Measurements from ENCODE around the gene RAB8A.

Gene RAB8A

GRCh38 chr19:16154557-16154956 is 42.9 kb downstream of the RAB8A start:
- Histone ChIP-seq H3K27ac (ENCODE audit: low read depth, low read length) (no peak overlapping the region), H3K27me3 (ENCODE audit: control insufficient read depth in 1 of 2, insufficient read depth in 2 of 2, low read length in 2 of 2) (no peaks in the 10 kb centered on the region), H3K4me1 (ENCODE audit: control insufficient read depth in 1 of 2, insufficient read depth in 2 of 2, low read length in 2 of 2) (no peaks in the 10 kb centered on the region), H3K4me3 (ENCODE audit: low read depth in 1 of 2, low read length in 2 of 2) (no peak overlapping the region), H3K9ac (ENCODE audit: low read depth in 1 of 2, low read length in 2 of 2) (no peak overlapping the region), H3K9me3 (ENCODE audit: control insufficient read depth in 1 of 2, low read length in 2 of 2) (no peaks in the 10 kb centered on the region), H3K36me3 (ENCODE audit: control insufficient read depth in 1 of 2, insufficient read depth in 2 of 2, low read length in 2 of 2) (peaks cover 30 to 35% of the 10 kb centered on the region in 2 donors)

DNA sequence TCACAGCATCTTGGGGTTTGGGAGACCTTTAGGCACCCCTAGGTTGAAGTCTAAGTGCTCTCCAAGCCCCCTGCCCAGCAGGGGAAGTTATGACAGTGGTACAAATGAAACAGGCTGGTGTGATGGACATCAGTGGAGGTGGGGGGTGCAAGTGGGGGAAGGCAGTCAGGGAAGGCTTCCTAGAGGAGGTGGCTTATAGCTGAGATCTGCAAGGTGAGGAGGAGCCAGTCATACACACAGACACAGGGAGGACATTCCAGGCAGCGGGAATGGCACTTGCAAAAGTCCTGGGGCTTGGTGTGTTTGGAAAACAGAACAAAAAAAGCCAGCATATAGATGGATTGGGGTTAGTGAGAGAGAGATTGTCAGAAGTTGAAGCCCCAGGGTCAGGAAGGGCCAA is 43.4 kb downstream of the RAB8A start:
- no peaks in the 10 kb centered on the region for H3K4me1 ChIP-seq (ENCODE audit: control insufficient read depth in 1 of 2, insufficient read depth in 2 of 2, low read length in 2 of 2)
- no peak overlapping the region for H3K4me3 ChIP-seq (ENCODE audit: low read depth in 1 of 2, low read length in 2 of 2)
- no peaks in the 10 kb centered on the region for H3K9me3 ChIP-seq (ENCODE audit: control insufficient read depth in 1 of 2, low read length in 2 of 2)
- H3K36me3 ChIP-seq (ENCODE audit: control insufficient read depth in 1 of 2, insufficient read depth in 2 of 2, low read length in 2 of 2) = peaks cover 30 to 35% of the 10 kb centered on the region in 2 donors
- H3K27ac ChIP-seq (ENCODE audit: low read depth, low read length) = no peak overlapping the region
- no peaks in the 10 kb centered on the region for H3K27me3 ChIP-seq (ENCODE audit: control insufficient read depth in 1 of 2, insufficient read depth in 2 of 2, low read length in 2 of 2)
- H3K9ac ChIP-seq (ENCODE audit: low read depth in 1 of 2, low read length in 2 of 2) = no peak overlapping the region

- Histone ChIP-seq H3K9me3 (ENCODE audit: control insufficient read depth in 1 of 2, low read length in 2 of 2) (no peaks in the 10 kb centered on the region), H3K27ac (ENCODE audit: low read depth, low read length) (no peak overlapping the region), H3K9ac (ENCODE audit: low read depth in 1 of 2, low read length in 2 of 2) (no peak overlapping the region), H3K4me1 (ENCODE audit: control insufficient read depth in 1 of 2, insufficient read depth in 2 of 2, low read length in 2 of 2) (peaks cover 4% of the 10 kb centered on the region in 2 donors), H3K27me3 (ENCODE audit: control insufficient read depth in 1 of 2, insufficient read depth in 2 of 2, low read length in 2 of 2) (no peaks in the 10 kb centered on the region), H3K36me3 (ENCODE audit: control insufficient read depth in 1 of 2, insufficient read depth in 2 of 2, low read length in 2 of 2) (peaks cover 30 to 35% of the 10 kb centered on the region in 2 donors), H3K4me3 (ENCODE audit: low read depth in 1 of 2, low read length in 2 of 2) (no peak overlapping the region)
Observed at GRCh38 chr19:16156904-16157303, 45.2 kb downstream of the RAB8A start.

DNA sequence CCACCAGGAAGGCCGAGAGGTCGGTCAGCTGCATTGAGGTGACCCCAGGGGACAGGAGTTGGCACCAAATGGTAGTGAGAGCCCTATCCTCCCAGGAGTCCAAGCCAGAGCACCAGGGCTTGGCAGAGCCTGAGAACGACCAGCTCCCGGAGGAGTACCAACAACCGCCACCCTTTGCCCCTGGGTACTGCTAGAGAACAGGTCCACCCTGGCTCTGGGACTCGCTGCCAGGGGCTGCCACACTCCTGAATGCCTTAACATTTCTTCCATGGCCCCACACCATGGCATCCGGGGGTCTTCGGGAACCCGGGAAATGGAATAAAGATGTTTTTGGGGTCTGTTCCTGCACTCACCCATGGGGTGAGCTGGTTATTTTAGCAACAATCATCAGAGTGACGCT is 45.9 kb downstream of the RAB8A start:
- Histone ChIP-seq H3K9ac (ENCODE audit: low read depth in 1 of 2, low read length in 2 of 2) (no peak overlapping the region), H3K4me1 (ENCODE audit: control insufficient read depth in 1 of 2, insufficient read depth in 2 of 2, low read length in 2 of 2) (peaks cover 4% of the 10 kb centered on the region in 2 donors), H3K27ac (ENCODE audit: low read depth, low read length) (no peak overlapping the region), H3K9me3 (ENCODE audit: control insufficient read depth in 1 of 2, low read length in 2 of 2) (no peaks in the 10 kb centered on the region), H3K27me3 (ENCODE audit: control insufficient read depth in 1 of 2, insufficient read depth in 2 of 2, low read length in 2 of 2) (no peaks in the 10 kb centered on the region), H3K36me3 (ENCODE audit: control insufficient read depth in 1 of 2, insufficient read depth in 2 of 2, low read length in 2 of 2) (peaks cover 27 to 32% of the 10 kb centered on the region in 2 donors), H3K4me3 (ENCODE audit: low read depth in 1 of 2, low read length in 2 of 2) (no peak overlapping the region)

GRCh38 chr19:16159655-16160054 is 48.0 kb downstream of the RAB8A start:
- Histone ChIP-seq H3K27ac (ENCODE audit: low read depth, low read length) (no peak overlapping the region), H3K4me3 (ENCODE audit: low read depth in 1 of 2, low read length in 2 of 2) (no peak overlapping the region), H3K9ac (ENCODE audit: low read depth in 1 of 2, low read length in 2 of 2) (no peak overlapping the region), H3K36me3 (ENCODE audit: control insufficient read depth in 1 of 2, insufficient read depth in 2 of 2, low read length in 2 of 2) (peaks cover 12 to 16% of the 10 kb centered on the region in 2 donors), H3K27me3 (ENCODE audit: control insufficient read depth in 1 of 2, insufficient read depth in 2 of 2, low read length in 2 of 2) (no peaks in the 10 kb centered on the region), H3K9me3 (ENCODE audit: control insufficient read depth in 1 of 2, low read length in 2 of 2) (no peaks in the 10 kb centered on the region), H3K4me1 (ENCODE audit: control insufficient read depth in 1 of 2, insufficient read depth in 2 of 2, low read length in 2 of 2) (peaks cover 9 to 11% of the 10 kb centered on the region in 2 donors)

DNA sequence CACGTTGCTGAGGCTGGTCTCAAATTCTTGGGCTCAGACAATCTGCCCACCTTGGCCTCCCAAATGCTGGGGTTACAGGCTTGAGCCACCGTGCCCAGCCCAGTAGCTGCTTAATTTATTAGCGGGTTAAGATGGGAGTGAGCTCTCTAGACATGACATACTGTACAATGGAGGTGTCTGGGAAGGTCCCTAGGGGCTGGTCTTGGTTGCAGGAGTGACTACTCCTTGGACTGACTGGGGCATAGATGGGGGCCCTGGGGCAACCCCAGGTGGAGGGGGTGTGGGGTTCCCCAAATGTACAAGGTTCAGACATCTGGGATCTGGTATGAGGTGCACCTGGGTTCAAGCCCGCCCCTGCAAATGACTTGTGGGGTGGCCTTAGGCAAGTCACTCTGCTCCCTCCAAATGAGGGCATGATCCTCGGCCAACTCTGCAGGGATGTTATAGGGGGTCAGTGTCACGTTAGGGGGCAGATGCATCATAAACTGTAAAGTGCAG is 48.8 kb downstream of the RAB8A start:
- Histone ChIP-seq H3K36me3 (ENCODE audit: control insufficient read depth in 1 of 2, insufficient read depth in 2 of 2, low read length in 2 of 2) (peaks cover 6 to 7% of the 10 kb centered on the region in 2 donors), H3K4me1 (ENCODE audit: control insufficient read depth in 1 of 2, insufficient read depth in 2 of 2, low read length in 2 of 2) (peaks cover 9 to 12% of the 10 kb centered on the region in 2 donors), H3K4me3 (ENCODE audit: low read depth in 1 of 2, low read length in 2 of 2) (no peak overlapping the region), H3K27me3 (ENCODE audit: control insufficient read depth in 1 of 2, insufficient read depth in 2 of 2, low read length in 2 of 2) (no peaks in the 10 kb centered on the region), H3K9me3 (ENCODE audit: control insufficient read depth in 1 of 2, low read length in 2 of 2) (no peaks in the 10 kb centered on the region), H3K9ac (ENCODE audit: low read depth in 1 of 2, low read length in 2 of 2) (no peak overlapping the region), H3K27ac (ENCODE audit: low read depth, low read length) (no peak overlapping the region)

DNA sequence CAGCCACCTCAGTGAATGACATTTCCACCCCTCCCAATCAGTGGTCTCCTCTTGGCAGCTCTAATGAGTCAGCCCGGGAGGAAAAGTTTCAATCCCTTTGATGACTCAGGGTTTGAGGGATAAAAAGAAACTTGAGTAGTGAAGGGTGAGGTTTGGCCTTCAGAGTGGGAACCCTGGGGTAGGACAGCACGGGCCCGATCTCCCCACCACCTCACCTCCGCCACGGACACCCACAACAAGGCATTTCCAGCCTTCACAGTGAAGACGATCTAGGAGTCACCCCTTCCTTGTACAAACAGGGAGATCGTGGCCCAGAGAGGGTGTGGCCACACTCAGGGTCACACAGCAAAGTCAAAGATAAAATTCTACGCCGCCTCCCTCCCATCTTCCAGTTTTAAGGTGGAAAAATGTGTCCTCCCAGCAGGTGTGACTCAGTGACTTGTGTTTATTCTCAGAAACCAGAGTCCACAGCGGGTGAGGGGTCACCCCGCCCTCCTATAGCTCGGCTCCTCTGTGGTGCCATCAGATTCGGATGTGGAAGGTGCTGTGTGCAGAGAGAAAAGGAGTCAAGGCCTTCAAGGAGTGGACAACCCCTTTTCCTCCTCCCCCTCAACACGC is 49.4 kb downstream of the RAB8A start:
- peaks cover 6 to 7% of the 10 kb centered on the region in 2 donors for H3K36me3 ChIP-seq (ENCODE audit: control insufficient read depth in 1 of 2, insufficient read depth in 2 of 2, low read length in 2 of 2)
- no peaks in the 10 kb centered on the region for H3K27me3 ChIP-seq (ENCODE audit: control insufficient read depth in 1 of 2, insufficient read depth in 2 of 2, low read length in 2 of 2)
- H3K4me1 ChIP-seq (ENCODE audit: control insufficient read depth in 1 of 2, insufficient read depth in 2 of 2, low read length in 2 of 2) = peaks cover 9 to 12% of the 10 kb centered on the region in 2 donors
- no peaks in the 10 kb centered on the region for H3K9me3 ChIP-seq (ENCODE audit: control insufficient read depth in 1 of 2, low read length in 2 of 2)
- no peak overlapping the region for H3K4me3 ChIP-seq (ENCODE audit: low read depth in 1 of 2, low read length in 2 of 2)
- no peak overlapping the region for H3K27ac ChIP-seq (ENCODE audit: low read depth, low read length)
- H3K9ac ChIP-seq (ENCODE audit: low read depth in 1 of 2, low read length in 2 of 2) = no peak overlapping the region

DNA sequence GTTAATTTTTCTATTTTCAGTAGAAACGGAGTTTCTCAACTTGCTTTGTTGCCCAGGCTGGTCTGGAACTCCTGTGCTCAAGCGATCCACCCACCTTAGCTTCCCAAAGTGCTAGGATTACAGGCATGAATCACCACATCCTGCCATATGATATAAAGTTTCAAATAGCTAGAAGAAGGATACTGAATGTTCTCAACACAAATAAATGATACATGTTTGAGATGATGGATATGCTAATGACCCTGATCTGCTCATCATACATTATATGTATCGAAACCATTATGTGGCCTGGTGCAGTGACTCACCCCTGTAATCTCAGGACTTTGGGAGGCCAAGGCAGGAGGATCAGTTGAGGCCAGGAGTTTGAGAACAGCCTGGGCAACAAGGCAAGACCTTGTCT is 50.2 kb downstream of the RAB8A start:
- H3K4me3 ChIP-seq (ENCODE audit: low read depth in 1 of 2, low read length in 2 of 2) = no peak overlapping the region
- H3K9me3 ChIP-seq (ENCODE audit: control insufficient read depth in 1 of 2, low read length in 2 of 2) = no peaks in the 10 kb centered on the region
- no peak overlapping the region for H3K27ac ChIP-seq (ENCODE audit: low read depth, low read length)
- H3K4me1 ChIP-seq (ENCODE audit: control insufficient read depth in 1 of 2, insufficient read depth in 2 of 2, low read length in 2 of 2) = peaks cover 9 to 12% of the 10 kb centered on the region in 2 donors
- H3K27me3 ChIP-seq (ENCODE audit: control insufficient read depth in 1 of 2, insufficient read depth in 2 of 2, low read length in 2 of 2) = no peaks in the 10 kb centered on the region
- peaks cover 6 to 7% of the 10 kb centered on the region in 2 donors for H3K36me3 ChIP-seq (ENCODE audit: control insufficient read depth in 1 of 2, insufficient read depth in 2 of 2, low read length in 2 of 2)
- H3K9ac ChIP-seq (ENCODE audit: low read depth in 1 of 2, low read length in 2 of 2) = no peak overlapping the region

- Histone ChIP-seq H3K27me3 (ENCODE audit: control insufficient read depth in 1 of 2, insufficient read depth in 2 of 2, low read length in 2 of 2) (no peaks in the 10 kb centered on the region), H3K9ac (ENCODE audit: low read depth in 1 of 2, low read length in 2 of 2) (no peak overlapping the region), H3K27ac (ENCODE audit: low read depth, low read length) (no peak overlapping the region), H3K36me3 (ENCODE audit: control insufficient read depth in 1 of 2, insufficient read depth in 2 of 2, low read length in 2 of 2) (no peaks in the 10 kb centered on the region), H3K4me3 (ENCODE audit: low read depth in 1 of 2, low read length in 2 of 2) (no peak overlapping the region), H3K9me3 (ENCODE audit: control insufficient read depth in 1 of 2, low read length in 2 of 2) (peaks cover 0 to 2% of the 10 kb centered on the region in 2 donors), H3K4me1 (ENCODE audit: control insufficient read depth in 1 of 2, insufficient read depth in 2 of 2, low read length in 2 of 2) (peaks cover 9 to 12% of the 10 kb centered on the region in 2 donors)
Observed at GRCh38 chr19:16164222-16164890, 52.7 kb downstream of the RAB8A start.

GRCh38 chr19:16166417-16166816 is 54.7 kb downstream of the RAB8A start:
- H3K4me1 ChIP-seq (ENCODE audit: control insufficient read depth in 1 of 2, insufficient read depth in 2 of 2, low read length in 2 of 2) = peaks cover 5 to 8% of the 10 kb centered on the region in 2 donors
- no peak overlapping the region for H3K9ac ChIP-seq (ENCODE audit: low read depth in 1 of 2, low read length in 2 of 2)
- H3K27me3 ChIP-seq (ENCODE audit: control insufficient read depth in 1 of 2, insufficient read depth in 2 of 2, low read length in 2 of 2) = no peaks in the 10 kb centered on the region
- no peak overlapping the region for H3K27ac ChIP-seq (ENCODE audit: low read depth, low read length)
- H3K36me3 ChIP-seq (ENCODE audit: control insufficient read depth in 1 of 2, insufficient read depth in 2 of 2, low read length in 2 of 2) = no peaks in the 10 kb centered on the region
- H3K4me3 ChIP-seq (ENCODE audit: low read depth in 1 of 2, low read length in 2 of 2) = no peak overlapping the region
- peaks cover 0 to 2% of the 10 kb centered on the region in 2 donors for H3K9me3 ChIP-seq (ENCODE audit: control insufficient read depth in 1 of 2, low read length in 2 of 2)

Measured in duodenal mucosa (tissue), 2 donors.